Adrenal gland (tissue), 5 donors: Measurements from ENCODE around the gene BSCL2.

Experiments
- CTCF ChIP-seq, 6 experiments: fragments of 450-650 bp in 4 of 6; fragments of 200-600 bp in 2 of 6; sonication (generic) in 1 of 6; IDR thresholded peaks; 1 replicate in 5 of 6; 2 replicates in 1 of 6; pipeline versions ENCODE4 v1.5.1 to v1.8.0; 2016 to 2021; ENCODE audit warnings: antibody characterized with exemption in 6 of 6, mild to moderate bottlenecking in 2 of 6, moderate library complexity in 1 of 6
- POLR2A ChIP-seq, 2 donors: fragments of 450-650 bp; IDR thresholded peaks; one replicate each; pipeline ENCODE4 v1.6.1; 2017; ENCODE audit warnings: antibody characterized with exemption in 2 of 2, mild to moderate bottlenecking in 2 of 2, moderate library complexity in 1 of 2
- donor health status: DM: no; HTN: no; CAD: no.

GRCh38 chr11:62689421-62690183 is 17.6 kb downstream of the BSCL2 start, which contains the start of gene LRRN4CL:
- TF ChIP-seq CTCF (IDR thresholded peaks at IDR 0.05) (no peak), POLR2A (IDR thresholded peaks at IDR 0.05) (peak; percentile 33 to 71)
